HG03442 (cell line): Measurements from ENCODE around the gene MARCKS.
A peak's percentile ranks its signal among the peaks of the same experiment; 100 is the strongest.
"Not testable (repeated sequence)": the region's sequence is repeated elsewhere in the genome, so short reads cannot be mapped to it uniquely, and the experiment has no call there.

Experiments
- ATAC-seq: cut with Tn5 transposase; IDR thresholded peaks from one replicate; pipeline ENCODE4 v1.9.1; 2021; ENCODE audit warnings: mild to moderate bottlenecking, moderate library complexity; ENCODE audit not compliant: unreplicated experiment

The MARCKS gene

DNA sequence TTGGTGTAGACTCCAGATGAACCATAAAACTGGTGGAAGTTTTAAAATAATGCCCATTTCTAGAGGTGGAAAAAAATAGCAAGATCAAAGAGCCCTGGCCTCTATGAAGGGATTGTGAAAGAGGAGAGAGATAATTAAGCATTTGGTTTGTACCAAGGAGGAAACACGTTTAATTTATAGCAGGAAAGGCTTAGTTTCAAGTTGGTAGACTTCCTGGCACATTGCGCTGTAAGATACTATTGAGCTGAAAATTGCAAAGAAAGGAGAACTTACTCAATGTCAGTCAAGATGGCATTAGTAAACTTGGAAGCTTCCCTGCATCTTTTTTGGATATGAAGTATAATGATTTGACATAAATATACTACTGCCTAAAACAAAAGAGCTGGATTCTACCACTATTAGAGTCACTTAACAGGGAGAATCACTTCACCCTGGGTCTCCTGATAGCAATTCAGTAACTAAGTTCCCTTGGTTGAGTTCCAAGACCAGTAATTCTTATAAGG is 24.4 kb downstream of the MARCKS start:
- ATAC-seq, result no peak

GRCh38 chr6:113882336-113883022 is 25.3 kb downstream of the MARCKS start:
- no peak for ATAC-seq

DNA sequence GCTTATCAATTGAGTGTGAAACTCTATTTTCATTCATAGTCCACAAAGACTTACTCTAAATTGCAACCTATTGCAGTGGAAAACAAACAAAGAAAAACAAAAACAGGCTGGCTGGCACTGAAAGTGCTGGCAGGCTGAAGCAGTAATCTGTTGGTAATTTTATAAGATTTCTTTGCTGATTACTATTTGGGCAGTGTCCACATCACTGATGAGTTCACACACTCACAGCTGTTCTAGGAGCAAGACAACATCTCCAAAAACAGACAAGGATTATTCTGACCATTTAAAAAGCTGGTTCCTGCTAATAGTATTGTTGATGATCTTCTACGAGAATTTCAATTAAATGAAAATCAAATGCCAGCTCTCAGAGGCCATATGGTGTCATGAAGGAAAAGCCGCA is 26.9 kb downstream of the MARCKS start:
- ATAC-seq, result no peak

DNA sequence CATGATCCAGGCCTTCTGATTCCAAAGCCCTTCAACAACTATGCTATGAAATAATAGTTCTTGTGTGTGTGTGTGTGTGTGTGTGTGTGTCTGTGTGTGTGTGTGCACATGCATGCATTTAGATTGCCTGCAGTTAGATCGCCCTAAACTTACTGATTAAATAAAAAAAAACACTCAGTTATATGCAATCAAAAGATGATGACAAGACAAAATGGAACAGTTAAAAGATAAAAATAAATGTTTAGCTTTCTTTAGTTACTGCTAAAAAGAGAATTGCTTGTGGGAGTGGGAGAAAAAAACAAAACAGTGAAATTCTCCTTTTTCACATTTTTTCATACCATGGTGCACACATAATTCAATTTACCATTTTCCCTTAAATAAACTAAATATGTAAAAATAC is 29.4 kb downstream of the MARCKS start:
- no peak for ATAC-seq

- ATAC-seq, result no peak
Measured at GRCh38 chr6:113888493-113888892, 31.3 kb downstream of the MARCKS start.

DNA sequence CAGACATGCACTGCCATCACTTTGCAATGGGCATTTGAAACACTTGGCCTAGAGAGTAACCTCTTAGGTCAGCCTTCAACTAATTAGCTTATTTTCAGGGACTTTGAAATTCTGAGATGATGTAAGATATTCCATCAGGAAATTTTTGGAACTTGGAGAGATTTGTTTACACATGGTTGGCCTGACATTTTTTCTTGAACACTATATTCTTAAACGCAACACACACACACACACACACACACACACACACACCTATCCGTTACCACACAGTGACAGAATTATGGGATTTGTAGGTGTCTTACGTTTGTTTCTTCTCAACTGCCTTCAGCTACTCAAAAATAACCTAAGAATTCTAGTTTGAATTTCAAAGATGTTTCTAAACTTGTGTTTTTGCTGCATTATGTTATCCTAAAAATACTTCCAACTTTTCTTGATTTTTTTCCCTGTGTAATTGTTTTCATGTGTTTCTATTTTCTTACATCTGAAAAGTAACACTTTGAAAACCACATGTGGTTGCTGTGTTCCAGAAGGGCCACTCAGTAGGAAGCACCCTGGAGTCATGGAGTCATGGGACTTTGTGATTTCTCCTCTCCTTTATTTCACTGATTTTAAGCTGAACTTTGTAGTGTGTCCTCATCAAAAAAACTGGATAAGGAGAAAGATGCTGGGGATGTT is 31.9 kb downstream of the MARCKS start:
- no peak for ATAC-seq

- ATAC-seq, result no peak
Measured at GRCh38 chr6:113893451-113893850, 36.3 kb downstream of the MARCKS start.

DNA sequence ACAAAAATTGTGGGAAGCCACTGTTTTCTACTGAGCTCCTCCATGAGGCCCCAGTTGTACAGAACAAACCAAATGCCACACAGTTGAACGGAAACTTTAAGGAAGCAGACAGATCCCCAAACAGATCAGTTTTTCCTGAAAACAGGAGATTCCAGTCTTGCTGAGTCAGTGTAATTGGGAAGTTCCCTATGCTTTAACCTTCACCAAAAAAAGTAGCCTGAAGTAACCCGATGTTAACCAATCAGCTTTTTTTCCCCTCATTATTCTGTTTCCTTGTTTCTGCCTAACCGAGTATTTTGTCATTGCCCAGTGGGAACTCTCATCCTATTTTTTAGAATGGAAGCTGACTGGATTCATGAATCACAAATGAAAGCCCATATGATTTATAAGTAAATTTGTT is 36.7 kb downstream of the MARCKS start:
- no peak for ATAC-seq

- no peak for ATAC-seq
Measured at GRCh38 chr6:113894712-113895674, 37.8 kb downstream of the MARCKS start.

DNA sequence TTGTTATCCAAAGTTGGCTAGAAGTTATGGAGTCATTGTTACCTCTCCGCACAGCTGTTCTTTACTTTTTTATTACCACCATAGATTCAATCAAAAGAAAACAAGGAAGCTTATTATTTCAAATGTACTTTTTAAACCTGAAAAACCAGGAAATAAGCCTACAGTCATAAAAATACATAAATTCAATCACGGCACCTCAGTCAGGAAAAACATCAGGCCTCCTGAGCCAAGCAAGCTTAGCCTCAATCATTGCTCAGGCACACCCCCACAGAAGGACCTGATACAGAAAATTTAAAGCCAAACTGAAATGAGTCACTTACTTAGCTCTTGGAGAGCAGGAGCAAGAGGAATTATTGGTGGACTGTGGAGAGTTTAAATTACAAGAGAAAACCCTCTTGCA is 44.3 kb downstream of the MARCKS start:
- no peak for ATAC-seq

DNA sequence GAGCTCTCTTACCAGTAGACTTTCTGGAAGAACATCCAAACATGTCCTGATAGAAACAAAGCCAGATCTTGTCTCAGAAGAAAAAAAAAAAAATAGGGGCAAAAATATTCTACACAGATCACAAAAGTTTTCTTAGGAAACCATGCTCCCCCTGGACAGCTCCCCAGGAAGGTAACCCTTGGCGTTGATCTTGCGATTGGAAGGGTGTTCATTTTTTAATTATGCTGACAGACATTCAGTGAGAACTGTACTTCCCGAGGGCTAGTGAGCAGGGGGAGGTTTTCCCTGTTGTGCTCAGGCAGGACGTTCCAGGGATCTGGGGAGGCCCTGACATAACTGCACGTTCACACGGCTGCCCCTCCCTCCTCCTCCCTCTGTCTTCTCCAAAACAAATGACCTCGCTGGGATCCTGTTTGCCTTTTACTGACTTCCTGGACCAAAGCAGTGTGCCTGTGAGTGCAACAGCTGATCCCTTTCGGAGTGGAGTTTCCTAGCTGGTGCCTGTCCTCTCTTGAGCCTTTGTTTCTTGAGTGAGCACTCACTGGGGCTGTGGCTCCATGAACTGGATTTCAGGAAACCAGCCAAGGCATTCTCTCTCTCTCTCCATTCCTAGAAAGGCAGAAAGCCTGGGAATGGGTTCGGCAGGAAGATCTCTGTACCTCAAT is 46.7 kb downstream of the MARCKS start:
- ATAC-seq, result no peak

DNA sequence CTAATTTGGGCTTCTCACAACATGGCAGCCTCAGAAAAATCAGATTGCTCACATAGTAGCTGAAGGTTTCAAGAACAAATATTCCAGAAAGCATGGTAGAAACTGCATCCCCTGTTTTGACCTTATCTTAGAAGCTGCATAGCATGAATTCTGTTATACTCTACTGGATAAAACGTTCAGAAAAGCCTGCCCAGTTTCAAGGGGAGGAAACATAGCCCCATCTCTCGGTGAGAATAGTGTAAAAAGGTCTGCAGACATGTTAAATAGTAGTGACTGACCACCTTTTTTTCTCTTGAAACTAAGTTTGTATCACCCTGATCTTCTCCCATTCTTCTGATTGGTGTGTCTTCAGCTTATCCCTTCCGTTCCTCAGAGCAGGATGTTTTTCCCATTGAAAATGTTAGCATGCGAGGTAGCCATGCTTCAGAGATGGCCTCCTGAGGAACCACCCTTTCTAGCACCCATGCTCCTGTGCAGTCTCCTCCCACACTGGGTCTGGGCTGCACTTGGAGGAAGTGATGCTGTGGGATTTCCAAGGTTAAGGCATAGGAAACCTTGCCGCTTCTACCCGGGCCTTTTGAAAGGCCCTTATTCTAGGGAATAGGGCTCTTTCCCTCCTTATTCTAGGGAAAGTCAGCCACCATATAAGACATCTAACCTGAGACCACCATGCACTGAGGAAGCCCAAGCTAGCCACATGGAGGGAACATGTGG is 50.1 kb downstream of the MARCKS start:
- ATAC-seq, result no peak

DNA sequence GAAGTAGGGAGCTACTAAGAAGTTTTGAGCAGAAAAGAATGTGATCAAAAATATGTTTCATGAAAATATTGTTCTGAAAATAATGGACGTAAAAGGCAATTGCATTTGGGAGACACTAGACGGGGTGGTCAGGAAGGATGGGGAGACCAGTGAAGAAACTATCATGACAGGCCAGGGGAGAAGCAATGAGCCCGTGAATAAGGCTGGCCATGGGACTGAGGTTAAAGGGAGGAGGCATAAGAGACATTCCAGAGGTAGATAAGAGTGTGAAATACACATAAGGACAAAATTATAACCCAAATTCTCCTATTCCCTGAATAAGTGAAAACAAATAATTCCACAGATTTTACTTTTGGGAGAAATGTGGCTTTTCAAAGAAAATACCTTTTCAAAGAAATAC is 51.7 kb downstream of the MARCKS start:
- no peak for ATAC-seq

DNA sequence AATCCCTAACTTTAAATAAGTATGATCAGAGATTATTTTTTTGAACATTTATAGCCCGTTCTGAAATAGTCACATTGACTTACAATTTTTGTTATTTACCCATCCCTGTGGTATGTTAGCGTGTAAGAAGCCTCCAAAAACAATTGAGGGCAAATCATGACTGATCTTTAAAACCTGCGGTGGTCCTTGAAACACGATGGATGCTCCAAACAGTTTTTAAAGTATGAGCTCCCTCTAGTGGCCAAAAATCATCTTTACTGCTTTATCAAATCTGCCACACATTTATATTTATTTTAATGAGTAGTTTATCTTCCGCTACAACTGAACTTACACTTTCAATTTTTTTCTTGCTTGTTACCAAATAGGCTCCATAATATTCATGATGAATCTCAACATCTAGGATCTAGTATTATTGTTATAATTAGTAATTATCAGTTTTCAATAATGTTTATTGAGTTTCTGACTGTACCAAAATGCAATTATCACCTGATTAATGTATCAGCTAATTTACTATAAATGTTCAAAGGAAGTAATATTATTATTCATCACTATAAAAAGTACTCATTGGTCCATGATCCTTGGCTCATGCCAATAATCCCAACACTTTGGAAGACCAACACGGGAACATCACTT is 52.2 kb downstream of the MARCKS start:
- ATAC-seq, result peak; percentile 61

DNA sequence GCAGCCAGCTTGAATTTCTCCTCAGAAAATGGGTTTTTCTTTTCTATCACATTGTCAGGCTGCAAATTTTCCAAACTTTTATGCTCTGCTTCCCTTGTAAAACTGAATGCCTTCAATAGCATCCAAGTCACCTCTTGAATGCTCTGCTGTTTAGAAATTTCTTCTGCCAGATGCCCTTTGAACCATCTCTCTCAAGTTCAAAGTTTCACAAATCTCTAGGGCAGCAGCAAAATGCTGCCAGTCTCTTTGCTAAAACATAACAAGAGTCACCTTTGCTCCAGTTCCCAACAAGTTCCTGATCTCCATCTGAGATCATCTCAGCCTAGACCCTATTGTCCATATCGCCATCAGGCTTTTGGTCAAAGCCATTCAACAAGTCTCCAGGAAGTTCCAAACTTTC is 53.1 kb downstream of the MARCKS start:
- ATAC-seq, result not testable (repeated sequence)
